DND-41 (cell line): Measurements from ENCODE around the gene FMN2.

Source experiments
- CTCF ChIP-seq: IDR thresholded peaks from 2 replicates; pipeline ENCODE4 v1.5.1; 2012; ENCODE audit warnings: borderline replicate concordance, low read length, moderate library complexity, mild to moderate bottlenecking; ENCODE audit not compliant: poor library complexity, severe bottlenecking; ENCODE audit errors: extremely low read depth
- EZH2 ChIP-seq: IDR thresholded peaks from 3 replicates; pipeline ENCODE4 v1.6.1; 2012; ENCODE audit warnings: borderline replicate concordance, low read depth, mild to moderate bottlenecking, moderate library complexity, low read length, inconsistent platforms; ENCODE audit not compliant: severe bottlenecking

- TF ChIP-seq CTCF (no peak), EZH2 (no peak)
These were observed 162.3 kb downstream of the FMN2 start for GRCh38 chr1:240254006-240254405.
